ENCODE results near the gene HMHB1.

The HMHB1 gene

DNA sequence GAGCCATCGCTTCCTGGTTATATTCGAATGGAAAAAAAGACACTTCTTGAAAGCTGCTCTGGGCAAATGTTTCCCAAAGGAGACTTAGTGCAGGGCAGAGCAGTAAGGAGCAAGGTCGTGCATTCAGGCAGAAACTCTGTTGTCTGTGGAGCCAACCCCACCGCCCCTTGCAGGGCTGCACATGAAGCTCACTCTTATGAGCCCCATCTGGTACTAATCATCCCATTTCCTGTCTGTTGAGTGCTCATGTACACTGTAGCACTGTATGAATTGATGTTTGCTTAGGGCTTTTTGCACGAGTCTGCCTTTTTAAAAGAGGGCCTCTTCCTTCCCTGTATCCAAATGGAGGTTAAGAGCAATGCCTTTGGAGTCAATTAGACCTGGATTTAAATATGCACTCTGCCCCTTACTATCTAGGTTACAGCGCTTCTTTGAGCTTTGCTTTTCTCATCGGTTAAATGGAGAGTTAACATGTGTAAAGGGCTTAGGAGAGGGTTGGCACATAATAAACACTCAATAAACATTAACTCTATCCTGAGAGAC is 25.4 kb downstream of the HMHB1 start:
- DNase-seq (ENCODE audit: low read depth) = no peak
- no peak overlapping the region for H3K4me3 ChIP-seq (ENCODE audit: low read length)

DNA sequence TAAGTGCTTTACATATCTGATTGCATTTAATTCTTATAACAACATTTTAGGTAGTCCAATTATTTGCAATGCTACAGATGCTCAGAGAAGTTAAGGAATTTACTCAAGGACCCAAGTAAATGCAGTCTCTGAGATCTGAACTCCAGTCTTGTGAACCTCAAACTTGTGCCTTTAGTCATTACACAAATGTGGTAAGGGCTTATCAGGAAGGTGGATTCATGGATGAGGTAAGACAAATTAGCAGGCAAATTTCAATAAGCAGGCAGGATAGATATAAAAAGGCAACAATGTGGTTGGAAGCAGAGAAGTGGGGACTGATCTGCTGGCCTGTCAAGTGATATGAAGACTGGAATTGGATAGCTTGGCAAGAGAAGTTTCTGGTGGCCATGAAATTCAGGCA is 29.5 kb downstream of the HMHB1 start:
- TF ChIP-seq, protein P1, sequence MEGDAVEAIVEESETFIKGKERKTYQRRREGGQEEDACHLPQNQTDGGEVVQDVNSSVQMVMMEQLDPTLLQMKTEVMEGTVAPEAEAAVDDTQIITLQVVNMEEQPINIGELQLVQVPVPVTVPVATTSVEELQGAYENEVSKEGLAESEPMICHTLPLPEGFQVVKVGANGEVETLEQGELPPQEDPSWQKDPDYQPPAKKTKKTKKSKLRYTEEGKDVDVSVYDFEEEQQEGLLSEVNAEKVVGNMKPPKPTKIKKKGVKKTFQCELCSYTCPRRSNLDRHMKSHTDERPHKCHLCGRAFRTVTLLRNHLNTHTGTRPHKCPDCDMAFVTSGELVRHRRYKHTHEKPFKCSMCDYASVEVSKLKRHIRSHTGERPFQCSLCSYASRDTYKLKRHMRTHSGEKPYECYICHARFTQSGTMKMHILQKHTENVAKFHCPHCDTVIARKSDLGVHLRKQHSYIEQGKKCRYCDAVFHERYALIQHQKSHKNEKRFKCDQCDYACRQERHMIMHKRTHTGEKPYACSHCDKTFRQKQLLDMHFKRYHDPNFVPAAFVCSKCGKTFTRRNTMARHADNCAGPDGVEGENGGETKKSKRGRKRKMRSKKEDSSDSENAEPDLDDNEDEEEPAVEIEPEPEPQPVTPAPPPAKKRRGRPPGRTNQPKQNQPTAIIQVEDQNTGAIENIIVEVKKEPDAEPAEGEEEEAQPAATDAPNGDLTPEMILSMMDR (conservative IDR thresholded peaks at IDR 0.05; ENCODE audit: low read depth, low read length) = no peak
- DNase-seq (ENCODE audit: low read depth) = no peak
- H3K4me3 ChIP-seq (ENCODE audit: low read length) = no peak overlapping the region

More for the DNA sequence above, 25.4 kb downstream of the HMHB1 start:
- TF ChIP-seq, protein P1 (conservative IDR thresholded peaks at IDR 0.05; ENCODE audit: low read depth, low read length) = no peak

GRCh38 chr5:143842920-143843319 is 31.0 kb downstream of the HMHB1 start:
- no peak for DNase-seq (ENCODE audit: low read depth)
- TF ChIP-seq, protein P1 (conservative IDR thresholded peaks at IDR 0.05; ENCODE audit: low read depth, low read length) = no peak
- no peak overlapping the region for H3K4me3 ChIP-seq (ENCODE audit: low read length)

DNA sequence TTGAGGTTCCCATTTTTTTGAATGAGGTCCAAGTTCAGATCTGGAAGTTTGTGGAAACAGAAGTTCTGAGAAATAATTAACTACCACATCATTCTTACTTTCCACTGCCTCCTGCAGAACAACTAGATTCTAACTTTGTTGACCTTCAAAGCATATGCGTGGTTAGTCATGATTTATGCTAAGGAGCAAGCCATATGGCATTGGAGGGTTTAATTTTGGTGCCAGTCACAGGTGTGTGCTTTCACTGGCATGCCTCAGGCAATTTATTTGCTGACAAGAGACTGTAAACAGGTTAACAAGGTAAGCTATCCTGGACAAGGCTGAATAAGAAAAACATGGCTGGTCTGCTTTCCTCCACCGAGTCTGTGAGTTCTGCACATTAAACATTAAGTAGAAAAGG is 31.5 kb downstream of the HMHB1 start:
- no peak for DNase-seq (ENCODE audit: low read depth)
- TF ChIP-seq, protein P1 (conservative IDR thresholded peaks at IDR 0.05; ENCODE audit: low read depth, low read length) = no peak
- no peak overlapping the region for H3K4me3 ChIP-seq (ENCODE audit: low read length)

DNA sequence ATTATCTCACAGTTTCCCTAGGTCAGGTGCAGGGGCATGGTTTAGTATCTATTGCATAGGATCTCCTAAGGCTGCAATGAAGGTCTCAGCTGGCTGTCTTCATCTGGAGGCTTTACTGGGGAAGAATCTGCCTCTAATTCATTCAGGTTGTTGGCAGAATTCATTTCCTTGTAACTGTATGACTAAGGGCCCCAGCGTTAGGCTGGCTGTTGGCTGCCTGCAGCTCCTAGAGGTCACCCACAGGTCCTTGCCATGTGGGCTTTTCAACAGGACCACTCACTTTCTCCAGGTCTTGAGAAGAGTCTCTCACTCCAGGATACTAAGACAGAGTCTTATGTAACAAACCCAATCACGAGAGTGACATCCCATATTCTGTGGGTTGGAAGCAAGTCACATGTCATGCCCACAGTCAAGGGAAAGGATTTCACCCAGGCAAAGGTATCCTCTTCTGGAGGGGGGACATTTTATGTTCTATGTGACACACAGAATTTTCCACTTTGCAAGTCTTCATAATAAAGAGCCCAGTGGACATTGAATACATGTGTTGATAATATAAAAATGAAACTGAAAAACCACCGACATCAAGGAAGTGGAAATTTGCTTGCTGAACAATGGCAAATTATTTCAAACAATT is 38.2 kb downstream of the HMHB1 start:
- DNase-seq (ENCODE audit: low read depth) = no peak
- TF ChIP-seq, protein P1 (conservative IDR thresholded peaks at IDR 0.05; ENCODE audit: low read depth, low read length) = no peak
- H3K4me3 ChIP-seq (ENCODE audit: low read length) = no peak overlapping the region

- DNase-seq (ENCODE audit: low read depth) = no peak
- TF ChIP-seq, protein P1 (conservative IDR thresholded peaks at IDR 0.05; ENCODE audit: low read depth, low read length) = no peak
- H3K4me3 ChIP-seq (ENCODE audit: low read length) = no peak overlapping the region
These were observed 39.4 kb downstream of the HMHB1 start for GRCh38 chr5:143851383-143851782.

- TF ChIP-seq, protein P1 (conservative IDR thresholded peaks at IDR 0.05; ENCODE audit: low read depth, low read length) = no peak
- H3K4me3 ChIP-seq (ENCODE audit: low read length) = no peak overlapping the region
- no peak for DNase-seq (ENCODE audit: low read depth)
These were observed 48.2 kb downstream of the HMHB1 start for GRCh38 chr5:143860211-143860610.

All from retinal pigment epithelial cell (primary cell).